IPS-NIHi7 (cell line): ENCODE data around the gene TYW1.
A peak's percentile ranks its signal among the peaks of the same experiment; 100 is the strongest.
"Not testable (repeated sequence)": the region's sequence is repeated elsewhere in the genome, so short reads cannot be mapped to it uniquely, and the experiment has no call there.

Source experiments
- DNase-seq: peaks from one replicate; pipeline ENCODE4 v3.0.0; 2012; ENCODE audit warnings: mixed read lengths; ENCODE audit errors: extremely low spot score

The TYW1 gene

GRCh38 chr7:67251986-67252558 is 255.4 kb downstream of the TYW1 start:
- no peak for DNase-seq

GRCh38 chr7:67255076-67255475 is 258.4 kb downstream of the TYW1 start:
- not testable (repeated sequence) for DNase-seq

- not testable (repeated sequence) for DNase-seq
Observed at GRCh38 chr7:67257779-67258178, 261.1 kb downstream of the TYW1 start.

- not testable (repeated sequence) for DNase-seq
Observed at GRCh38 chr7:67259363-67259762, 262.7 kb downstream of the TYW1 start.

GRCh38 chr7:67260166-67260586 is 263.5 kb downstream of the TYW1 start:
- not testable (repeated sequence) for DNase-seq

- DNase-seq, result not testable (repeated sequence)
Observed at GRCh38 chr7:67264000-67264399, 267.4 kb downstream of the TYW1 start.

- not testable (repeated sequence) for DNase-seq
Observed at GRCh38 chr7:67266070-67266469, 269.4 kb downstream of the TYW1 start.

- DNase-seq, result peak; percentile 45
Observed at GRCh38 chr7:67267914-67268313, 271.3 kb downstream of the TYW1 start.

- DNase-seq, result not testable (repeated sequence)
Observed at GRCh38 chr7:67269916-67270315, 273.3 kb downstream of the TYW1 start.
